ELF-1 (cell line): ENCODE results near the gene STARD9.
A peak's percentile ranks its signal among the peaks of the same experiment; 100 is the strongest.

Source experiments
- DNase-seq: peaks from one replicate; pipeline ENCODE4 v3.0.0-alpha.2; 2016; ENCODE audit warnings: low read depth, low spot score

STARD9 gene

GRCh38 chr15:42693942-42694341, 118.5 kb downstream of the STARD9 start:
- no peak for DNase-seq

GRCh38 chr15:42694398-42694797, 119.0 kb downstream of the STARD9 start:
- no peak for DNase-seq

- DNase-seq: no peak
Observed at GRCh38 chr15:42695527-42696071, 120.2 kb downstream of the STARD9 start.

- no peak for DNase-seq
Observed at GRCh38 chr15:42696626-42697025, 121.2 kb downstream of the STARD9 start.

GRCh38 chr15:42704492-42704926, 129.1 kb downstream of the STARD9 start:
- peak; percentile 75 for DNase-seq

GRCh38 chr15:42705336-42705735, 129.9 kb downstream of the STARD9 start:
- no peak for DNase-seq

GRCh38 chr15:42707068-42707467, 131.7 kb downstream of the STARD9 start:
- no peak for DNase-seq

GRCh38 chr15:42707873-42708544, 132.6 kb downstream of the STARD9 start:
- no peak for DNase-seq

GRCh38 chr15:42710662-42711061, 135.3 kb downstream of the STARD9 start:
- DNase-seq: no peak

- DNase-seq: no peak
Observed at GRCh38 chr15:42711746-42712145, 136.3 kb downstream of the STARD9 start.

- DNase-seq: no peak
Observed at GRCh38 chr15:42712584-42712983, 137.2 kb downstream of the STARD9 start.

GRCh38 chr15:42716125-42716524, 140.7 kb downstream of the STARD9 start:
- DNase-seq: no peak

- no peak for DNase-seq
Observed at GRCh38 chr15:42716626-42717025, 141.2 kb downstream of the STARD9 start.

GRCh38 chr15:42719043-42719442, 143.6 kb downstream of the STARD9 start:
- DNase-seq: no peak

- DNase-seq: no peak
Observed at GRCh38 chr15:42720071-42720470, 144.7 kb downstream of the STARD9 start.

- DNase-seq: no peak
Observed at GRCh38 chr15:42721016-42721415, 145.6 kb downstream of the STARD9 start.

GRCh38 chr15:42721916-42722315, 146.5 kb downstream of the STARD9 start:
- DNase-seq: no peak

- no peak for DNase-seq
Observed at GRCh38 chr15:42723068-42723467, 147.7 kb downstream of the STARD9 start.

GRCh38 chr15:42724276-42724675, 148.9 kb downstream of the STARD9 start:
- DNase-seq: no peak

GRCh38 chr15:42725331-42725903, 150.0 kb downstream of the STARD9 start:
- DNase-seq: no peak

- DNase-seq: no peak
Observed at GRCh38 chr15:42726114-42726513, 150.7 kb downstream of the STARD9 start.

GRCh38 chr15:42727750-42728381, 152.5 kb downstream of the STARD9 start:
- DNase-seq: peak; percentile 63

GRCh38 chr15:42728560-42728959, 153.2 kb downstream of the STARD9 start:
- no peak for DNase-seq
